ENCODE measurements around the gene TRIM54. TPM values are rescaled to one million over a fixed set of nuclear protein-coding genes. Genes with fewer than 3 reads are reported as not detected.

Gene TRIM54
- total RNA-seq, 1 experiment from 2014 or later: 0.51 TPM

DNA sequence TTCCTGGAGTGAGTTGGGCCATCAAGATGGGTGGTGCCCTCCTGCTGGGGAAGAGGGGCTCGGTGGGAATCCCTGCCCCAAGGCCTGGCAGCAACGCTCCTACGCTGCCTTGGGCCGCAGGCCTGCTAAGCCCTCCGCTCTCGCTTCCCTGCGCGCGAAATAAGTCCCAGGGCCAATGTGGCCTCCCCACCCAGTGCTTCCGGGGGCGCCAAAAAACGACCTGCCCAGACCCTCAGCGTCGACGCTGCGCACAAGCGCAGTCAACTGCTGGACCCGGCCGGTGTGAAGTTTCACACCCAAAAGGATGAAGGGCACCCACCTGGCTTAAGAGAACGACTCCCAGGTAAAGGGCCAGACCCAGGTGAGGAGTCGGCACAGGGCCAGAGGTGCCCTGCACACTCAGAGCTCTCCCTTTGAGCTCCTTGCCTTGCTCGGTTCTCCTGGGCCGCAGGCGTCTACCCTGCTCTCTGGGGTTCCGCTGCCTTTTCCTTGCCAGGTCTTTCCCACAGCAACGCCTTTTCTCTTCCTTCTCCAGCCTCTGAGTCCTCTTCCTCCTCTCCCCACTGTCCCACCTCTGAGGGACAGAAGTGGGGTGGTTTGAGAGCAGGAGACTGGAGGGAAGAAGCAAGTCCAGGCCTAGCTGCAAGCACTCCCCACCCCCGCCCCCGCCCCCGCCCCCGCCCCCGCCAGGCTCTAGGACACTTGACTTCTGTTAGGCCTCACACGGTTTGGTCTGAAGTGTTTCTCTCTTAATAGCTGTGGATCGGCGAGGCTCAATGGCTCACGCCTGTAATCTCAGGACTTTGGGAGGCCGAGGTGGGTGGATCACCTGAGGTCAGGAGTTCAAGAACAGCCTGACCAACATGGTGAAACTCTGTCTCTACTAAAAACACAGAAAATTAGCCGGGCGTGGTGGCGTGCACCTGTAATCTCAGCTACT, 6.7 kb upstream of the TRIM54 start, which contains the start of gene DNAJC5G:
Gene DNAJC5G, plus strand, starts transcription at position 223 of the 940 bp plus-strand sequence. CDS start 1,296 bp downstream, outside the sequence.
- DNase-seq: no peak
- Histone ChIP-seq H3K9me3 (ENCODE audit: low read length) (no peaks in the 10 kb centered on the region), H3K27me3 (ENCODE audit: low read length) (no peaks in the 10 kb centered on the region), H3K9ac (ENCODE audit: low read length) (no peak within 1 kb of the TSS), H3K9me2 (replicated peaks; ENCODE audit: low read length) (no peaks in the 10 kb centered on the region), H3K36me3 (ENCODE audit: low read depth, low read length) (no peaks in the 10 kb centered on the region), H3K4me2 (ENCODE audit: low read length) (no peak within 1 kb of the TSS), H3K4me3 (ENCODE audit: low read length) (no peak within 1 kb of the TSS), H3K79me2 (ENCODE audit: low read length) (no peaks in the 10 kb centered on the region), H4K20me1 (ENCODE audit: low read length) (no peaks in the 10 kb centered on the region), H3K4me1 (ENCODE audit: insufficient read depth, low read length) (no peaks in the 10 kb centered on the region), H3F3A (ENCODE audit: low read length, unreplicated experiment) (no peaks in the 10 kb centered on the region), H2AFZ (ENCODE audit: low read length) (no peak within 1 kb of the TSS), H3K27ac (ENCODE audit: low read length) (no peak within 1 kb of the TSS)
- no TSS peak for BruUV-seq (replicated peaks)
- no peak for ATAC-seq
- TF ChIP-seq, protein P1, sequence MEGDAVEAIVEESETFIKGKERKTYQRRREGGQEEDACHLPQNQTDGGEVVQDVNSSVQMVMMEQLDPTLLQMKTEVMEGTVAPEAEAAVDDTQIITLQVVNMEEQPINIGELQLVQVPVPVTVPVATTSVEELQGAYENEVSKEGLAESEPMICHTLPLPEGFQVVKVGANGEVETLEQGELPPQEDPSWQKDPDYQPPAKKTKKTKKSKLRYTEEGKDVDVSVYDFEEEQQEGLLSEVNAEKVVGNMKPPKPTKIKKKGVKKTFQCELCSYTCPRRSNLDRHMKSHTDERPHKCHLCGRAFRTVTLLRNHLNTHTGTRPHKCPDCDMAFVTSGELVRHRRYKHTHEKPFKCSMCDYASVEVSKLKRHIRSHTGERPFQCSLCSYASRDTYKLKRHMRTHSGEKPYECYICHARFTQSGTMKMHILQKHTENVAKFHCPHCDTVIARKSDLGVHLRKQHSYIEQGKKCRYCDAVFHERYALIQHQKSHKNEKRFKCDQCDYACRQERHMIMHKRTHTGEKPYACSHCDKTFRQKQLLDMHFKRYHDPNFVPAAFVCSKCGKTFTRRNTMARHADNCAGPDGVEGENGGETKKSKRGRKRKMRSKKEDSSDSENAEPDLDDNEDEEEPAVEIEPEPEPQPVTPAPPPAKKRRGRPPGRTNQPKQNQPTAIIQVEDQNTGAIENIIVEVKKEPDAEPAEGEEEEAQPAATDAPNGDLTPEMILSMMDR (conservative IDR thresholded peaks at IDR 0.05; ENCODE audit: low read depth, low read length): no peak
- TF ChIP-seq EZH2phosphoT487 (IDR thresholded peaks at IDR 0.05; ENCODE audit: borderline replicate concordance, low read length) (no peak), EZH2 (IDR thresholded peaks at IDR 0.05; ENCODE audit: low read length, unreplicated experiment) (no peak)
- ChIA-PET CTCF (interaction anchor here (0.6 kb wide), 1 partner anchor 45 kb away, joined by 3 read pairs; no protein-coding TSS in a partner anchor), POLR2A (ENCODE audit: unreplicated experiment) (no interaction called here)
- intact Hi-C loops (cut with micrococcal nuclease): no loop called here

DNA sequence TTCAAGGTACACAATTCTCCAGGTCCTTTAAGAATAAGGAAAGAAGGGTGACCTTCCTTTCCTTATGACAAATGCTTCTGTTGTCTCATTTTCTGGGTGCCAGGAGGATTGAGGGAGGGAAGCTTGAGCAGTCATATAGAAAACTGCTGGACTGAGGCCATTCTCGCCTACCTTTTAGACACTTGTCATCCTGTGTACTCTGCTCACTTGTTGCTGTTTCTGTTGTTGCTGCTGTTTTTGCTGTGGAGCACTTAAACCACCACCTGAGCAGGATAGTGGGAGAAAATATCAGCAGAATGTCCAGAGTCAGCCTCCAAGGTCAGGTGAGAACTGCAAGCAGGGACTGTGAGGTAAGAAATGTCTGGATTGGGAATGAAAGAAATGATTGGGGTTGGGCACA, 4.2 kb upstream of the TRIM54 start:
- no TSS peak for BruUV-seq (replicated peaks)
- H3K27me3 ChIP-seq (ENCODE audit: low read length): no peaks in the 10 kb centered on the region
- no peak overlapping the region for H3K4me2 ChIP-seq (ENCODE audit: low read length)
- no peaks in the 10 kb centered on the region for H3F3A ChIP-seq (ENCODE audit: low read length, unreplicated experiment)
- no peak overlapping the region for H3K4me3 ChIP-seq (ENCODE audit: low read length)
- DNase-seq (no peak), ATAC-seq (no peak)
- no peaks in the 10 kb centered on the region for H3K79me2 ChIP-seq (ENCODE audit: low read length)
- H3K9ac ChIP-seq (ENCODE audit: low read length): no peak overlapping the region
- no peaks in the 10 kb centered on the region for H3K36me3 ChIP-seq (ENCODE audit: low read depth, low read length)
- ChIA-PET POLR2A (ENCODE audit: unreplicated experiment) (no interaction called here), CTCF (no interaction called here)
- TF ChIP-seq EZH2phosphoT487 (IDR thresholded peaks at IDR 0.05; ENCODE audit: borderline replicate concordance, low read length): no peak
- TF ChIP-seq EZH2 (IDR thresholded peaks at IDR 0.05; ENCODE audit: low read length, unreplicated experiment): no peak
- TF ChIP-seq, protein P1 (conservative IDR thresholded peaks at IDR 0.05; ENCODE audit: low read depth, low read length): no peak
- no peak overlapping the region for H2AFZ ChIP-seq (ENCODE audit: low read length)
- peaks cover 15% of the 10 kb centered on the region for H3K4me1 ChIP-seq (ENCODE audit: insufficient read depth, low read length)
- no peaks in the 10 kb centered on the region for H3K9me3 ChIP-seq (ENCODE audit: low read length)
- intact Hi-C loops (cut with micrococcal nuclease): no loop called here
- H3K9me2 ChIP-seq (replicated peaks; ENCODE audit: low read length): no peaks in the 10 kb centered on the region
- H4K20me1 ChIP-seq (ENCODE audit: low read length): no peaks in the 10 kb centered on the region
- H3K27ac ChIP-seq (ENCODE audit: low read length): no peak overlapping the region

DNA sequence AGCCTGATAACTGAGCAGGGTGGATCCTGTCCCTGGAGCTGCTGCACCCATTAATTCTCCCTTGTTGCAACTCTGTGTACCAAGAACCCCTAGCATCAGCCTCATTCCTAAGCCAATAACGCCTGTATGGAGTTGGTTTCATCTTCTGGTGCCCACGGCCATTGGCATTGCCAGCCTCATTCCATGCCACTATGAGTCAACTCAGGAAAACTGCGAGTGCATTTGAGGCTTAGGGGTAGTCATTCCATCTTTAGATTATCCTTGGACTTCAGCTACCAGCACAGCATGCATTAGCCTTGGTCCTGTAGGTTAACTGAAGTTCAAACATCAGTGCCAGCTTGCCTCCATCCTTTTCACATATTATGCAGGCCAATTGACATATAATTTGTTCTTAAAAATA, 1.4 kb upstream of the TRIM54 start:
- ChIA-PET CTCF (no interaction called here), POLR2A (ENCODE audit: unreplicated experiment) (no interaction called here)
- intact Hi-C loops (cut with micrococcal nuclease): loop anchor here (1.0 to 5.0 kb wide), 3 partner anchors 22 to 183 kb away; partner anchors contain the start of genes ATRAID and SLC5A6

More for the DNA sequence above, 1.4 kb upstream of the TRIM54 start:
- peaks cover 20% of the 10 kb centered on the region for H3K4me1 ChIP-seq (ENCODE audit: insufficient read depth, low read length)
- H3K4me3 ChIP-seq (ENCODE audit: low read length): no peak overlapping the region
- no peak overlapping the region for H3K9ac ChIP-seq (ENCODE audit: low read length)
- H3K27me3 ChIP-seq (ENCODE audit: low read length): no peaks in the 10 kb centered on the region
- no peaks in the 10 kb centered on the region for H4K20me1 ChIP-seq (ENCODE audit: low read length)
- ATAC-seq (no peak), DNase-seq (no peak)
- BruUV-seq (replicated peaks): no TSS peak
- H3K36me3 ChIP-seq (ENCODE audit: low read depth, low read length): no peaks in the 10 kb centered on the region
- H3K27ac ChIP-seq (ENCODE audit: low read length): no peak overlapping the region
- no peak overlapping the region for H3K4me2 ChIP-seq (ENCODE audit: low read length)
- TF ChIP-seq EZH2 (IDR thresholded peaks at IDR 0.05; ENCODE audit: low read length, unreplicated experiment) (no peak), EZH2phosphoT487 (IDR thresholded peaks at IDR 0.05; ENCODE audit: borderline replicate concordance, low read length) (no peak)
- TF ChIP-seq, protein P1 (conservative IDR thresholded peaks at IDR 0.05; ENCODE audit: low read depth, low read length): no peak
- H3K9me3 ChIP-seq (ENCODE audit: low read length): no peaks in the 10 kb centered on the region
- no peaks in the 10 kb centered on the region for H3F3A ChIP-seq (ENCODE audit: low read length, unreplicated experiment)
- no peaks in the 10 kb centered on the region for H3K79me2 ChIP-seq (ENCODE audit: low read length)
- H3K9me2 ChIP-seq (replicated peaks; ENCODE audit: low read length): no peaks in the 10 kb centered on the region
- no peak overlapping the region for H2AFZ ChIP-seq (ENCODE audit: low read length)

All from PC-3 (cell line).